OCI-LY7 (cell line): ENCODE data around the gene BCL11A. TPM values are rescaled to one million over a fixed set of nuclear protein-coding genes. Genes with fewer than 3 reads are reported as not detected.

Source experiments
- BruUV-seq: library from RNA; stranded (reverse); fragments of 400-500 nt; replicated peaks from 2 replicates; lab custom pipeline; 2021; lab: Mats Ljungman, UMichigan
- CTCF ChIA-PET: fragments of 300-600 bp; sonication (Branson Sonifier 250); formaldehyde crosslinking; loops from one replicate; lab custom pipeline; 2022; ENCODE audit warnings: antibody characterized with exemption; ENCODE audit not compliant: unreplicated experiment; lab: Charles Lee
- POLR2A ChIA-PET: fragments of 300-600 bp; sonication (Branson Sonifier 250); formaldehyde crosslinking; loops from one replicate; lab custom pipeline; 2022; ENCODE audit warnings: antibody characterized with exemption; lab: Charles Lee
- DNase-seq: peaks from one replicate; pipeline ENCODE4 v3.0.0-alpha.2; 2015; ENCODE audit warnings: low spot score
- H2AFZ ChIP-seq: fragments of 200-600 bp; sonication (generic), shearing (Covaris generic); 2 replicates; pipeline ENCODE4 v1.6.1; 2014; ENCODE audit warnings: mild to moderate bottlenecking, antibody characterized with exemption, low read length, moderate library complexity
- H3K27ac ChIP-seq: fragments of 200-600 bp; sonication (generic); 2 replicates; pipeline ENCODE4 v1.5.1; 2014; ENCODE audit warnings: mixed run types, low read depth, mild to moderate bottlenecking, moderate library complexity, low read length, inconsistent platforms; ENCODE audit not compliant: poor library complexity, severe bottlenecking
- H3K36me3 ChIP-seq: fragments of 200-600 bp; sonication (generic); 2 replicates; pipeline ENCODE4 v1.6.1; 2014; ENCODE audit warnings: mild to moderate bottlenecking, antibody characterized with exemption, low read length, moderate library complexity, mixed read lengths; ENCODE audit not compliant: insufficient read depth
- H3K4me1 ChIP-seq: fragments of 200-600 bp; sonication (generic); 2 replicates; pipeline ENCODE4 v1.5.1; 2014; ENCODE audit warnings: mild to moderate bottlenecking, low read length; ENCODE audit not compliant: insufficient read depth, poor library complexity, severe bottlenecking
- H3K4me2 ChIP-seq: fragments of 200-600 bp; sonication (generic); 2 replicates; pipeline ENCODE4 v1.6.1; 2014; ENCODE audit warnings: mild to moderate bottlenecking, low read length
- H3K4me3 ChIP-seq: fragments of 200-600 bp; sonication (generic); 2 replicates; pipeline ENCODE4 v1.5.1; 2014; ENCODE audit warnings: mild to moderate bottlenecking, low read depth, low read length; ENCODE audit not compliant: poor library complexity, severe bottlenecking
- H3K79me2 ChIP-seq: fragments of 200-600 bp; sonication (generic); 2 replicates; pipeline ENCODE4 v1.6.1; 2016; ENCODE audit warnings: low read depth, mild to moderate bottlenecking, low read length, moderate library complexity, mixed read lengths; ENCODE audit not compliant: insufficient read depth
- H3K9me2 ChIP-seq: fragments of 200-600 bp; sonication (generic); 2 replicates; pipeline ENCODE4 v1.6.1; 2016; ENCODE audit warnings: mild to moderate bottlenecking, low read length, mixed read lengths; ENCODE audit not compliant: insufficient read depth
- H3K9me3 ChIP-seq: fragments of 200-600 bp; sonication (generic); 2 replicates; pipeline ENCODE4 v1.6.1; 2014; ENCODE audit warnings: mild to moderate bottlenecking, mixed run types, low read length, mixed read lengths
- H4K20me1 ChIP-seq: fragments of 200-600 bp; sonication (generic); 2 replicates; pipeline ENCODE4 v1.6.1; 2014; ENCODE audit warnings: mild to moderate bottlenecking, antibody characterized with exemption, low read length, moderate library complexity, mixed read lengths; ENCODE audit not compliant: insufficient read depth
- CTCF ChIP-seq: fragments of 200-600 bp; sonication (generic); conservative IDR thresholded peaks from 2 replicates; pipeline ENCODE4 v1.5.1; 2014; ENCODE audit warnings: mild to moderate bottlenecking, antibody characterized with exemption, low read length, moderate library complexity, mixed read lengths
- EZH2phosphoT487 ChIP-seq: fragments of 200-600 bp; sonication (generic); IDR thresholded peaks from 2 replicates; pipeline ENCODE4 v1.6.1; 2018; ENCODE audit warnings: low read depth, borderline replicate concordance, mild to moderate bottlenecking, mixed run types, antibody characterized with exemption, low read length, moderate library complexity, mixed read lengths
- intact Hi-C: fragments of 100-400 bp; cut with micrococcal nuclease; formaldehyde crosslinking; loops from one replicate; pipeline ENCODE4 v1.10.0; 2022; ENCODE audit not compliant: unreplicated experiment
- total RNA-seq, 2 experiments: library from RNA; depleted of rRNA in 1 of 2; stranded (reverse); fragments of >200 nt in 1 of 2; shearing (Covaris generic) in 1 of 2; gene quantifications; 2 replicates each; pipeline ENCODE4 v1.2.3, GENCODE V29; 2014 to 2022

BCL11A gene
- total RNA-seq, 2 experiments from 2014 or later = 64.3 to 167 TPM

GRCh38 chr2:60596411-60596810 lies 43.0 kb upstream of the BCL11A start:
- Histone ChIP-seq H2AFZ (no peak overlapping the region), H3K4me3 (no peak overlapping the region), H3K27ac (no peak overlapping the region), H4K20me1 (no peaks in the 10 kb centered on the region), H3K36me3 (no peaks in the 10 kb centered on the region), H3K4me2 (no peak overlapping the region), H3K79me2 (no peaks in the 10 kb centered on the region), H3K9me3 (peaks cover 14% of the 10 kb centered on the region), H3K4me1 (no peaks in the 10 kb centered on the region), H3K9me2 (no peaks in the 10 kb centered on the region)
- intact Hi-C loops = no loop called here
- no TSS peak for BruUV-seq
- ChIA-PET POLR2A (interaction anchor here (0.7 kb wide), 1 partner anchor 14 kb away, joined by 5 read pairs; no protein-coding TSS in a partner anchor), CTCF (no interaction called here)
- no peak for DNase-seq
- no peak for TF ChIP-seq CTCF
- TF ChIP-seq EZH2phosphoT487 = no peak

GRCh38 chr2:60595953-60596352 lies 42.5 kb upstream of the BCL11A start:
- H3K9me3 ChIP-seq = peaks cover 14% of the 10 kb centered on the region
- no peak overlapping the region for H2AFZ ChIP-seq
- no peaks in the 10 kb centered on the region for H3K9me2 ChIP-seq
- BruUV-seq = no TSS peak
- intact Hi-C loops = no loop called here
- H3K4me2 ChIP-seq = no peak overlapping the region
- no peaks in the 10 kb centered on the region for H3K36me3 ChIP-seq
- no peak for DNase-seq
- no peaks in the 10 kb centered on the region for H3K4me1 ChIP-seq
- no peaks in the 10 kb centered on the region for H3K79me2 ChIP-seq
- ChIA-PET POLR2A (interaction anchor here (0.6 kb wide), 1 partner anchor 140 kb away, joined by 3 read pairs; no protein-coding TSS in a partner anchor), CTCF (no interaction called here)
- no peaks in the 10 kb centered on the region for H4K20me1 ChIP-seq
- H3K4me3 ChIP-seq = no peak overlapping the region
- H3K27ac ChIP-seq = no peak overlapping the region
- TF ChIP-seq CTCF (no peak), EZH2phosphoT487 (no peak)

- H2AFZ ChIP-seq = no peak overlapping the region
- no peak for DNase-seq
- H3K4me1 ChIP-seq = no peaks in the 10 kb centered on the region
- TF ChIP-seq CTCF = no peak
- no peak for TF ChIP-seq EZH2phosphoT487
- no peaks in the 10 kb centered on the region for H3K9me2 ChIP-seq
- no peaks in the 10 kb centered on the region for H4K20me1 ChIP-seq
- H3K4me3 ChIP-seq = no peak overlapping the region
- ChIA-PET POLR2A (no interaction called here), CTCF (no interaction called here)
- no peaks in the 10 kb centered on the region for H3K79me2 ChIP-seq
- peaks cover 14% of the 10 kb centered on the region for H3K9me3 ChIP-seq
- intact Hi-C loops = no loop called here
- H3K36me3 ChIP-seq = no peaks in the 10 kb centered on the region
- no peak overlapping the region for H3K27ac ChIP-seq
- BruUV-seq = no TSS peak
- no peak overlapping the region for H3K4me2 ChIP-seq
Measured at GRCh38 chr2:60589104-60589503, 35.6 kb upstream of the BCL11A start.
